CD4-positive, alpha-beta T cell treated with Interleukin-1 beta for 1 hour (primary cell): ENCODE measurements around the gene IQCH.

Source experiments
- DNase-seq, 2 donors: peaks; one replicate each; pipeline ENCODE4 v3.0.0-alpha.2; 2020 to 2022

Gene IQCH

DNA sequence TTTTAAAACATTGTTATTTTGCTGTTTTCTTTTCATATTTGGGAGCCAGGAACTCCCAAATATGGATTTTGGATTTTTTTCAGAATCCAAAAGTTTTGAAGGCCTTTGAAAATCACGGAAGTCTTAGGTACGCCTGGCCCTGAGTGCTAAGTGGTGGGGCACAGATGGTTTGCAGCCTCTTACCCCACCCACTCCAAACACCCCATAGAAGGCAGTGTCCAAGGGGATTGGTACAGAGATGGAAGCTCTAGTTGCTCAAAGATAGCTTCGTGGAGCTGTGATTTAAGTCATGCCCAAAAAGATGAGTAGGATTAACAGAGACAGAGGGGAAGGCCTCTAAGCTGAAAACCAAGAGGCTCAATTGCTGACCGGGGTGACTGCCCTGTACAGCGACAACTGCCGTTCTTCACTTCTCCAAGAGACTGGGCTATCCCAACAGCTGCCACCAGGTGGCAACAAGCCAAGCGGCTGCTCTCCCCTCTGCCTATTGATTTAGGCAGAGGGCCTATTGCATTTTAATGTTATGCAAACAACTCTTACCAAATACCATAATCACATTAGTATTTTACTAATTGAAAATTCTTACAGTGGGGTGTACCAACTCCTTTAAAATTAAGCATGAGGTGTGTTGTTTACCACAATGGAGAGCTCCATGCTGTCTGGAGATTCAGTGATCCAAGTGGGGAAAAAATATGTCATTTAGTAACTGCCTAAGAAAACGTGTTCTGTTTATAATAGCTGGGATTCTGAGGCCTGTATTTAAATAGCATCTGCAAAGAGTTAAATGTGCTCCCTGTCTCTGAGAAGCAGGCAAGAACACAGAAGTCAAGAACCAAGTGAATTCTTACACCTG, 202.3 kb downstream of the IQCH start:
- peak; percentile 75 to 81 for DNase-seq

DNA sequence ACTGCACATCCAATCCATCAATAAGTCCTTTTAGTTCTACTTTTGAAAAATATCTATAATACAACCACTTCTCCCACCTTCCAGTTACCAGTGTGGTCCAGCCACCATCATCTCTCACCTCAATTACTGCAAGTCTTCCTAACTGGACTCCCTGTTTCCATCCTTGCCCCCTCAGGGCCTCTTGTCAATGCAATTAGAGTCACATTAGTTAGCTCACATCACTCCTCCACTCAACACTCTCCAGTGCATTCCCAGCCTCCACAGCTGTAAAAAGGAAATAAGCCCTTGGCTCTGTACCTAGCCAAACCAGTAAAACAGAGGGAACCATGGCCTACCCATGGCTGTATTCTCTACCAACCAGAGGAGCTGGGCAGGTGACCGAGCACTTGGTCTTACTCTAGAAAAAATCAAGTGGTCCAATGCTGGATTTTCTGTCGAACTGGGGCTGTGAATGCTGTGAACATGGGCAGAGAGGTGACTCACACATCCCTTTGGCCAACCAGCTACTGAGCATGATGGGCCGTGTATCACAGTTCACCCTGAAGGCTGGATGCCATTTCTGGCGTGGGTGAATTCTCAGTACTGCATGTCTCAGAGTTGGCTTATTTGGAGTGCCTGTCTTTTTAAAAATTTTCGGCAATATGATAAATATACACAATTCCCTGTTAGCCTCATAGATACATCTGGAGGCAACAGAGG, 203.9 kb downstream of the IQCH start:
- DNase-seq = no peak

DNA sequence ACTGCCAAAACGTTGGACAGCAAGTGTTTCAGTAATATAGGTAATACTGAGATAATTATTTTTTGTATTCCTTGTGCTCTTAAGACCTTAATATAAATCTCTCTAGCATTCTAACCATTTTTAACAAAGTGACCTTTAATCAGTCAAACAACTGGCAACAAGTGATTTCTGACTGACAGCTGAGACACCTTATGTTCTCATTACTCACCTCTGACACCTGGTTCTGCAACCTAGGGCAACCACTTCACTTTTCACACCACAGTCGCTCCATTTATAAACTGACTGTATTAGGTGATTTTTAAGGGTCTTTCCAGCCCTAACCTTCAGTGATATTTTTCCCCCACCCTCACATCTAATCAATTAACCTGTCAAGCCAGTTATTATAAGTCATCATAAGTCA, 205.9 kb downstream of the IQCH start:
- no peak for DNase-seq

DNA sequence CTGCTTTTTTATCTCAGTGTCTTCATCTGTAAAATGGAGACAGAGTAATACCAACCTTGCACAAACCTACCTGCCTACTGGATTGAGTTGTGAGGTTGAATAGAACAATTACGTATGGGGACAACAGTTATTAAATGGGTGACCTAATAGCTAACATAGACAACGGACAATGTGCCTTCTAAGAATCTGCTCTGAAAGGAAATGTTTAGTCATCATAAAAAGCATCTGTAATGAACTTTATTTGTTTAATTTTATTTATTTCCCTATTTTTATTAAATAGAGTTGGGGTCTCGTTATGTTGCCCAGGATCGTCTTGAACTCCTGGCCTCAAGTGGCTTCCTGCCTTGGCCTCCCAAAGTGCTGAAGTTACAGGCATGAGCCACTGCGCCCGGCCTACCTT, 207.1 kb downstream of the IQCH start:
- no peak for DNase-seq

DNA sequence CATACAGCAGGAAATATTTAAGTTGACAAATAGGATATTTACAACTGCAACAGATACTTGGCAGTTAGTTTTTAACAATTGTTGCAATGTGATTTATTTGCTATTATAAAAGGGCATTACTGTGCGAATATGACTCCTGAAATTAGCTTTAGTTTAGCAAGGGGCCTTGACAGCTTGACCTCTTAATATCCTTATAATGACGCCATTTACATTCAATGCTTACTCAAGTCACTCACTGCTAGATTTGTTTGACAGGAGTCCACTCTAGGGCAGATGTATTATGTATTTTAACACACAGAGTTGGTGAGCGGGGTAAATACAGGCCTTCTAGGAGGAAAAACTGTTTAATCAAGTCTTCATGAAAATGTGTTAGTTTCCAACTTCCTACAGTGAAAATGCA, 208.3 kb downstream of the IQCH start:
- DNase-seq = no peak

DNA sequence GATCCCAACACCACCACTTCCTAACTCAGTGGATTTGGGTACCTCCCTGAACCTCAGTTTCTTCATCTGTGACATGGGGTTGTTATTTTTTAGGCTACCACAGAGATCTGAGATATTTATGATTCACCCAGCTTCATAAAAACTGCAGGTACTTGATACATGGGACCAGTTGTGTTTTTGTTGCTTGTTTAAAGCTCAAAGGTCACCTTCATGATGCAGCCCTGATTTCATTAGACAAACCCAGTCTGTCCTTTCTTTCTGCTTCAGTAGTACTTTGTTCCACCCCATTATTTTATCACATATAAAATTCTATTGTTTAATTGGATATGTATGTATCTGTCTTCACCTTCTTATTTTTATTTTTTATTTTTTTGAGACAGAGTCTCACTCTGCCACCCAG, 208.9 kb downstream of the IQCH start:
- DNase-seq = no peak

DNA sequence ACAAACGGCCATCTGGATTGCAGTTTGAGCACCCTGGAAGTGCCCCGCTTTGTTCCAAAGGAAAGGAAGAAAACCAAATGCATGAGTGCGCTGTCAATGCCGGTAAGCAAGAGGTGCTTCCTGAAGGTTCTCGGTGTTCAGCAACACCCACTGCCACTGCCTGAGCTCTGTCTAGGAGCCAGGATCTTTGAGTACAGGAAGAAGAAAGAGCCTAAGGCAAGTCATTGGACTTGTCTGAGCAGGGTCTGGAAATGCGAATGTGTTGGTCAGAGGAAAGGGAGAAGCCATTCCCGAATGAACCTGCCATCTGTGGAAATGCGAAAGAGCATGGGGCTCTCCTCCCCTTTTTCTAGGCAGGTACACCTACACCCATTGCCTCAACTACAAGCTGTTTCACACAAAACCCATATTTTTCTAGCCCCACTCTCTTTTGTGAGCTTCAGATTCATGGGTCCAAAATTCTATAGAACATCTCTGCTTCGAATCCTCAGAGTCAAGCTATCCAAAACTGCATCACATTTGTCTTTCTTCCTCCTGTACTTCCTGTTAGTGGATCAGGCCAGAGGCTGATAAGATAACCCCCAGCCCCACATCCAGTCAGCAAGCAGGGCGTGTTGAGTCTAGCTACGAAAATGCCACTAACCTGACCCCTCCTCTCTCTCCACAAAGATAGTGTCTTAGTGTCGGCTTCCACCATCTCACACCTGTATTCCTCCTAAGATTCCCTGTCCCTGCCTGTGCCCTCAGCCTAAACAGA, 210.8 kb downstream of the IQCH start:
- DNase-seq = no peak

DNA sequence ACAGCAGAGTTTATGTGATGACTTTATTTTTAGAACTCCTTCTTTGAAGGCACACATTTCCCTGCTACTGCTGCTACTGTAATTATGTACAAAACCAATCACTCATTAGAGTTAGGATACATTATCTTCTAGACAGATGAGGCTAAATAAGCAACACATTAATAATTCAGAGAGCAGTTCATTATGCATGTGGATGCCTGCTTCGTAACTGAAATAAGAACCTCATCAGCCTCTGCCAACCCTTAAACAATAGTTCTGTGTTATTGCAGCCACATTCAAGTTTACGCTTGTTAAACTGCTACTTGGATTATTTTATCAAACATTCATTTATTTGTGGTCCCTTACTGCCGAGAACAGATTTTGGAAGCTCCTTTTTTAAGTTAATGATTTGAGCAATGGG, 213.8 kb downstream of the IQCH start:
- DNase-seq = no peak

DNA sequence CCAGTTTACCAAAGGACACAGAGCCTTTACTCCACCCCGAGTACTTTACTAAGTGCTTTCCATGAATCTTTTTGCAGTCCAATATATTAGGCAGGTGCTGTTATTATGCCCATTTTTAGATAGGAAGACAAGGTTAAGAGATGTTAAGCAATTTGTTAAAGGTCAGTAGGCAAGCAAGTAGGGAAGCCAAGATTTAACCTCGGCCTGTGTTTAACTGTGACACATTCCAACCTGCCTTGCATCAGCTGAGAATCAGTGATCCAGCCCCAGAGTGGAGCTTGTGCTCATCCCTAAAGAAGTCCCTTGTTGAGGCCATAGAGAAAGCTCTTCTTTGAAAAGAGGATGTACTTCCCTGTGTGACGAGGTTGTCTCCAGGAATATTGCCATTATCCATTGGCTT, 215.1 kb downstream of the IQCH start:
- DNase-seq = no peak

DNA sequence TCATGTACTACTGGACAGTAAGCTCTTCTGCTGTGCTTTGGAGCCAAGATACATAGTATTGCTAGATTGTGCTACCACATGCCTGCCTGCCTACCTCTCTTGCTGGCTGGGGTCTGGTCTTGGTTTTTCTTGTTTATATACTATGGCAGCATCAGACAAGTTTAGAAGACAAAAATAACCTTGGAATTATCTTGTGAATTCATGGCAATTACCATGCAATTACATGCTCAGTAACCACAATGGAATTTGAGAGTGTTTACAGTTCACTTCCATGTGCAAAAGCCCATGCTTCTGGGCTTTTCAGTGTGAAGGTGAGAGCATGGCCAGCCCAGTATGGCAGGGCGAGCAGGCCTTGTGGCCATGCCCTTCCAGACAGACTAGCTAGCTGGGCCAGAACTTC, 218.4 kb downstream of the IQCH start:
- no peak for DNase-seq

DNA sequence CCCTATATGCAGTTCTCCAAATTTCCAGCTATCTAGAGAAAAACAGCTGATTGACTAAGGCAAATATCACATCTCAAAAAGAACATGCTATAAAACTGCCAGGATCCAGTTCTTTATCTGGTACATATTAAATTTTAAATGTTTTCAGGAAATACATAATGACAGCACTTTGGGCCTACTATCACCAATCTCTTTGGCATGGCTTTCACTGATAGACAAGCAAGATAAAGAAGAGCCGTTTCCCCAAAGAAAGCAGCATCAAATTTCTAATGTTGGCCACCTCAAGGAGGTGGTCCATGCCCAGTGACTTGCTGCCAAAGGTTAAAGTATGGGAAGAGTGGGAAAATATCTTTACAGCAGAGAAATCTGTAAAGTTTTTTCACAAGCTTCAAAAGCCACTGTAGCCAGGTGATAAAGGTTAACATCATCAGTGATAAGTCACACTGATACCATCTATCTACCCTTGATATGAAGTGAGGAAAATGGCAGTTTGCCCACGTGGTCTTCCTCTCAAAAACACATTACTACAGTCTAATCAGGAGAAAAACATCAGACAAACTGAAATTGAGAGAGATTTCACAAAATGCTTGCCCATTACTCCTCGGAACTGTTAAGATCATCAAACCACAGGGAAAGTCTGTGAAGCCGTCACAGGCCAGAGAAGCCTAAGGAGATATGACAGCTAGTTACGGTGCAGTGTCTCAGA, 220.0 kb downstream of the IQCH start:
- no peak for DNase-seq

DNA sequence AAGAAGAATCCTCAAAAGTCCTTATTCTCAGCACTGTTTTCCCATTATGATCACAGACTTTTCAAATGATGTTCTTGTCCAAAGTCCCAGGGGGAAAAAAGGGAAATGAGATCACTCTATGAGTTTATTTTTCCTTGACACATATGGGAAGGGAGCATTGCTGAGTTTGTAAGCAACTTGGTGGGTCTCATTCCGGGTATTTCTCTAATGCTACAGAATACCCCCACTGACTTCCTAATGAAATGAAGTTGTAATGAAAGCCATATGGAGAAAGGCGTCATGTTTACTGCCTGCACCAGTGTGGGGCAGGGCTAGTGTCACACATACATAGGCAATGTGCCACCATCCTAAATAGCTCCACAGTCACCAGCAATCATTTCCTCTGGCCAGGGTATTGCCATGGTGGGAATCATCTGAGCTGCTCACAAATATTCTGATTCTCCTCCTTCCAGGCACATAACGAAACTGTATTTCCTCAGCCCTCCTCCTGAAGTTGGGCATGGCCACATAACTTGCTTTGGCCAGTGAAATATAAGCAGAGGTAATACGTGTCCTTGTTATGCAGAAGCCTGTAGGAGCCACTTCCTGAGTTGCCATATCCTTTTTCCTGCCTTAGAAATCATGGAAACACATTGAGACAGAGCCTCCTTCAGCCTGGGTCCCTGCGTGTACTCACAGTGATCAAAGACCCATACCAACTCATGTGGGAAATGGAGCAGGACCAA, 225.4 kb downstream of the IQCH start:
- no peak for DNase-seq

DNA sequence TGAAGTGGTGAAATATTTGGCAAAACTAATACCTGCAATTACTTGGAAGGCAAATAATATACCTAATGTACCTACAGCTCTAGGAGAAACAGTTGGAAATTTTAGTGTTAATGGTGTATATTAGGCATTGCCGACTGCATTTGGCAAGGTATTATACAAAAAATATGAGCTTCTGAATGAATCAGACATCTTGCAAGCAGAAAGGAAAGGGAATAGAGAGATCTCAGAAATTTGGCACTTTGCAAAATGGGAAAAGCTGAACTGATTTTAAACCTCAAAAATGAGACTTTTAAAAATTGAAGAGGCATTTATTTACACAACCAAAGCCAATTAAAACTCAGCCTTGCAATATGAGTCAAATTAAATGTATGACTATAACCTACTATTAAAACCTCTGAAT, 226.2 kb downstream of the IQCH start:
- DNase-seq = no peak

DNA sequence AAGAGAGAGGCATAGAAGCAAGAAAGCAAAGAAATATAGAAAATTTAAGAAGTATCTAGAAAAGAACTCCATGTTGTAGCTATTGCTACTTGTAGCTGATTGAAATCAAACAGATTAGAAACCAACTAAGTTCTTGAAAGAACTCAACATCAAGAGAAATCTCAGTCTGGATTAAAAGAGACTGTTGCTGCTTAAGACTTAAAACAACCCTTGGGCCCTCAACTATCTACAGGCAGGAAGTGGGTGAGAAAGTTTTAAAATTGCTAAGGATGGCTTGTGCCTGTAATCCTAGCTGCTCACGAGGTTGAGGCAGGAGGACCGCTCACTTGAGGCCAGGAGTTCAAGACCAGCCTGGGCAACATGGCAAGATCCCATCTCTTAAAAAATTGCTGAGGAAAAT, 227.1 kb downstream of the IQCH start:
- no peak for DNase-seq

DNA sequence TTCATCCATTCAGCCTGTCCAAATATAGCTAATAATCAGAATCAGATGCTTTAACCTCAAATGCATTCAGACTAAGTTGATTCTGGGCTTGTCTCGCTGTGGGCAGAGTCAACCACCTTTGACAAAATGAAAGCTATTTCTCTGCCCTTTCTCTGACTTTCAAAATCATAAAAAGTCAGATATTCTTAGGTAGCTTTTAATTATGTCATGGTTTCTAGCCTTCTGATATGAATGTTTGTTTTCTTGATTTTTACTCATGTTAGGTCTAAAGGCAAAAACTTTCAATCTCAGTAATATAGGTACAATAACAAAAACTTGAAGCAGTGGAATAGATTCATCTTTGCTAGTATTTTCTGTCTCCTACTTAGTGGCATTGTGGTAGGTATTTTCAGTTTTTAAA, 241.0 kb downstream of the IQCH start:
- no peak for DNase-seq

DNA sequence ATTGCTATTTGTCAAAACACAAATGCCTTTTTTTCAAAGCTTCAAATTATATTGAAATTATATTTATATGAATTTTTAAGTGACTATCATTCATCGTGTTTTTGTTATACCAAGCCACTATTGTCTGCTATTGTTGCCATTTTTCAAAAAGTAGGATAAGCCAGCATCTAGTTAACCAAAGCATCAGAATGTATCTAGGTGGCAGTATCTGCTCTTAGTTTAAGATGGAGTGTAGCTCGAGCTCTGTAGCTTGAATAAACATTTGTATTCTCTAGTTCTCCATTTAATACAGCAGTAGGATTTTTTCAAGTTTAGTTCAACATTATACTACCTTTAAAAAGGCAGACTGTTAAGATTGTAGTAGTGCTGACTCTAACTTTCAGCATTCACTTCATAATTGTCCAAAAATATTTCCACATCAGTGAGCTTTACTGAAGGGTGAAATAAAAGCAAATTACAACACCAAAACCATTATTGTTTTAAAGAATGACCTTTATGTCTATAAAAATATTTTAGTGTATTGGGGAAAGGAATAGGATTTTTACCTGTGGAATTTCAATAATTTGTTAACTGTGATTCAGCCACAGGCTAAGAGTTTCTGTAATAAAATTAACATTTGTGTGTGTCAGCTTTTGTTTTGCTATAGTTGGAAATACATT, 246.7 kb downstream of the IQCH start:
- DNase-seq = peak in 1 of 2 donors; percentile 15

DNA sequence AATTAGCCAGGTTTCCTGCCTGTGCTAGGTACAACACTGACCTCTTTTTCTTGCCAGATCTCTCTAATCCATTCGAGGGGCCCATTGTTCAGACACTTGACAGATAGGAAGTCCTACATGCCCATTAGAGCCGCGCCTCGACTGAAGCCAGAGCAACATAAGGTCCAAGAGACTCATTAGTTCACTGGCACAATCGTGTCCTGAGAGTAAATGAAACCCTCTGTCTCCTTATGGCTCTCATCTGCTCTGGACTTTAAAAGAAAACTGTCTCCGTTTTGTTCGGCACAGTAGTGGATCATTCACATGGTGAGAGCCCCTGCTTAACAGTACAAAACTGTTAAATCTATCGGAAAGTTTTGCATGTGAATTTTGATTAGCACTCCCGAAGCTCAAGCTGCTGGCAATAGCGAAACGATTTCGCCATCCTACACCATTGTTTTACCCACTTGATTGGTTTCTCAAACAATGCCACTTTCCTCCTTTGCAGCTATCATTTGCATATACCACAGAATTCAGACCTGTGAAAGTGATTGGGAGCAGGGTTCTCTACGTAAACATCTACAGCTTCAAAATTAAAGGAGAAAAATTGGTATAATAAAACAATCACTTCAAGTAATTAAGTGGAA, 247.4 kb downstream of the IQCH start:
- no peak for DNase-seq

DNA sequence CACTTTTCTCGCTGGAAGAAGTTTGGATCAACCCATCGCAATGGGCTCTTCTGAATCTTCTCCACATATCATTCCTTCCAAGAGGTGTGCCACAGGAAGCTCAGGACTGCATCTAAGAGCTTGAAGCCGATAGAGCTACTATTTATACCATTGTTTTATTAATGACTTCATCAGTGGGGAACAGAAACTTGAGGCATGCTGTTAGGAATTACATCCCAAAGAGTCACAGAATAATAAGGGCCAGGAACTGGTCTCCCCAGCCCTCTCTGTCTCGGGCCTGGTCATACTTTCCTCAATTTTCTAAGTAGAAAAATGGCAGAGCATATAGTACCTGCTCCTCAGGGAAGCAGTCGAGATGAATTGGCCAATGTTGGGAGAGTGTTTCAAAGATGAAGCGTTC, 249.5 kb downstream of the IQCH start:
- DNase-seq = no peak

DNA sequence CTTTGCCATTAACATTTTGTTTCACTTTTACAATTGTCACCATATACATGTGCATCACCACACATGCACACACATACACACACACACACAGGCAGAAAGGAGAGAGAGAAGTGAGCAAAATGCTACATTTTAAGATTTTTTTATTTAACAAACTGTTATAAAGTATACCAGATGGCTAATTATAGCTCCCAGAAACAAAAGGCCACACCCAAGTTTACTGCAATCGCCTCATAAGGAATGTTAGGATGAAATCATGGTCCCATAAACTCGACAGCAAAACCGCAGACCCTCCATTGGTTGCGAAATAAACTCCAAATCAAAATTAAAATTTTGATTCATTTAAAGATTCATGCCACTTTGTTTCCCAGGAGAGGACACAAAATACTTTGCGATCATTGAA, 250.2 kb downstream of the IQCH start:
- DNase-seq = no peak

DNA sequence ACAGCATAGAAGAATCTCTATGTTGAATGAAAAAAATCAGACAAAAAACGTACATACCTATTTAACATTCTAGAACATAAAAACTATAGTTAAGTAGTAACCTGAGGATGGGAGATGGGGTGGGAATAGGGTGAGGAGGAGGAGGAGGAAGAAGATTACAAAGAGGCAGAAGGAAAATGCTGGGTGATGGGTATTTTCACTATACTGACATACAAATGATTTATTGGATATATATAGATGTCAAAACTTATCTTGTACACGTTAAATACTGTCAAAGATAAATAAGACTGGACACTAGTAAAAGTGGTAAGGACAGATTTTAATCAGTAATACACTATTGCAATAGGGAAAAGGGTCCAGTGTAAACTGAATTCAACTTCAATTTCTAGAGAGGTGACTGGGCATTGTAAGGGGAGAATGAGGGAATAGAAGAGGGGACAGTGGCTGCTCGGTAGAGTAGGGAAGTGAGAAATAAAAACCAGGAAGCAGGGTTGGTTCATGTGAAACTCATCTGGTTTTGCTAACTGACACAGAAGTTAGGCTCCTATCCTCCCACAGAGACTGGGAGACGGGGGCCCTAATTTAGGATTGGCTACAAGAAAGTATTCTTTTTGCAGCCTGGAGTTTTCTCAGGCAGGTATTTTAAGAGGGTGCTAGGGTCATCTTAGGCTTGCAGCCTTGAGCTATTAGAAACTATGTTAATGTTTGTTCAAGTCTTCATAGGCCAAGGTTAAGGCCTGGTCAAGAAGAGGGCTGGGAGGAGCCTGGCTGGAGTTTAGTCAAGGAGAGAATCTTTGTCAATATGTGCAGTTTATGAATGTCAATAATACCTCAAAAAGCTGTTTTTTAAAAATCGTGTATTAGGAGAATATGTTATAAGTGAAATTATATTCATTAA, 251.3 kb downstream of the IQCH start:
- DNase-seq = no peak
